GM19240 (cell line): ENCODE results near the gene SCYGR1.
"Not testable (repeated sequence)": the region's sequence is repeated elsewhere in the genome, so short reads cannot be mapped to it uniquely, and the experiment has no call there.

ENCODE experiments used
- DNase-seq: peaks from one replicate; pipeline ENCODE4 v3.0.0; 2011; ENCODE audit warnings: low spot score; ENCODE audit not compliant: insufficient read length

SCYGR1 gene

DNA sequence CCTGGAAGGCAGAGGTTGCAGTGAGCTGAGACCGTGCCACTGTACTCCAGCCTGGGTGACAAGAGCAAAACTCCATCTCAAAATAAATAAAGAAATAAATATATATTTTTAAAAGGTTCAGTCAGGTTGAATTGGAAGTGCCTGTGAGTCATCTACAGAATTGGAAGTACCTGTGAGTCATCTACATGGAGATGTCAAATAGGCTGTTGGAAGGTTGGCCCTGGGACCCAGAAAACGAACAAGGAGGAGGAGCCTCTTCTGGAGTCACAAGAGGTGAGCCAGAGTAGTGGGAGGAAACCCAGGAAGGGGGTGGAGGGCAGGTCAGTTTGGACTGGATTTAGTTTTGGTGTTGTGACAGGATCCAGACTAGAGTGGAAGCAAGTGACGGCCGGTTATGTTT, 15.2 kb upstream of the SCYGR1 start:
- DNase-seq = no peak

DNA sequence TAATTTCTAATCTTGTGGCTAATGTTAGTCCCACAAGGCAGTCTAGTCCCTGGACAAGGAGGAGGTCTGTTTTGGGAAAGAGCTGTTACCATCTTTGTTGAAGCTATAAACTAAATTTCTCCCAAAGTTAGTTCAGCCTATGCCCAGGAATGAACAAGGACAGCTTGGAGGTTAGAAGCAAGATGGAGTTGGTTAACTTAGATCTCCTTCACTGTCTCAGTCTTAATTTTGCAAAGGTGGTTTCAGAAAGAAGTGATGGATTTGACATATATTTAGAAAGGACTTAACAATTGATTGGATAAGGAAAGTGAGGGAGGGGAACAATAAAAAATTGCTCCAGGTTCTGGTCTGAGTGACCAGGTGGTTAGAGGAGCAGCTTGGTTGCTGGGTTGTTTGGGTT, 14.6 kb upstream of the SCYGR1 start:
- DNase-seq = no peak

DNA sequence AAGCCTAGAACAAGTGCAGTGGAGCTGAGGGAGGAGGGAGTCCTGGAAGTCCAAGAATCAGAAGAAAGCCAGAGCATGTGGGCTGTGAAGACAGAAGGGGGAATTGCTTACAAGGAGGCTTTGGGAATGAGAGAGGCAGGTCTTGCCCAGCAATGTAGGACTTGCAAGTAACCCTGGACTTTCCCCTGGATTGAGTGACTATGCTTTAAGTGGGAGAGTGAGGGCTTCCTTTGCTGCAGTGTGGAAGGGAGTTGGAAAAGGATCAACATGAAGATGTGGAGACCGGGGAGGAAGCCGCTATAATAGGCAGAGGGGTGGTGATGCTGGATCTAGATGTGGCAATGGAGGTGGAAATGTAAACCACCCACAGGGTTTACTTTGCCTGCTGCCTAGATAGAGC, 13.8 kb upstream of the SCYGR1 start:
- DNase-seq = no peak

DNA sequence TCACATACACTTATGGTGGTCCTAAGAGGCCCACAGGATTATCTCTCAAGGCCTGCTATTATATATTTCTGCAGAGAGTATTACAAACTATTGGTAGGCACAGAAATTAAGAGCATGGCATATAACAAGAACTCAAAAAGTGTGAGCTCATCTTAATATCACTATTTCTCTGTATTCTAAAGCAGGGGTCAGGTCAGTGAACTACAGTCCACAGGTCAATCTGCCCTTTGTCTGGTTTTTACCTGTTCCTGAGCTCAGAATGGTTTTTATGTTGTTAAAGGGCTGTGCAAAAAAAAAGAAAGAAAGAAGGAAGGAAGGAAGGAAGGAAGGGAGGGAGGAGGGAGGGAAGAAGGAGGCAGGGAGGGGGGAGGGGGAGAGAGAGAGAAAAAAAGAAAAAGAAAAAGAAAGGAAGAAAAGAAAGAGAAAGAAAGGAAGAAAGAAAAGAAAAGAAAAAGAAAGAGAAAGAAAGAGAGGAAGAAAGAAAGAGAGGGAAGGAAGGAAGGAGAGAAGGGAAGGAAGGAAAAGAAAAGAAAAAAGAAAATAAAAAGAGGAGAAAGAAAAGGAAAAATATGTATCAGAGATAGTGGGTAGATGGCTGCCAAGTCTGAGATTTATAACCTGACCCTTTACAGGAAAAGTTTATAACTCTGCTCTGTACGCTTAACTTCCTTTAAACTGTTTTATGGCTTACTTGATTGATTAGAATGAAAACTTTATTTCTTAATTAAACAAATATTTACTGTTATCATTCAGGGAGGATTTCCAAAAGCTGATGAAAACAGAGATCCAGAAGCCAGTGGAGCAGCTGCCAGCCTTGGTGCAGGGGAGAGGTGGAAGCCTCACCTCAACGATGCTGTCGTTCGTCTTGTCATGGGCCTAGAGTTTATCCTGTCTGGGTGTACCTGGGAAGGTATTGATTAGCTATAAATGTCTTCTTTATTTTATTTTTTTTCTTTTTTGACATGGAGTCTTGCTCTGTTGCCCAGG, 11.2 kb upstream of the SCYGR1 start:
- DNase-seq = no peak

DNA sequence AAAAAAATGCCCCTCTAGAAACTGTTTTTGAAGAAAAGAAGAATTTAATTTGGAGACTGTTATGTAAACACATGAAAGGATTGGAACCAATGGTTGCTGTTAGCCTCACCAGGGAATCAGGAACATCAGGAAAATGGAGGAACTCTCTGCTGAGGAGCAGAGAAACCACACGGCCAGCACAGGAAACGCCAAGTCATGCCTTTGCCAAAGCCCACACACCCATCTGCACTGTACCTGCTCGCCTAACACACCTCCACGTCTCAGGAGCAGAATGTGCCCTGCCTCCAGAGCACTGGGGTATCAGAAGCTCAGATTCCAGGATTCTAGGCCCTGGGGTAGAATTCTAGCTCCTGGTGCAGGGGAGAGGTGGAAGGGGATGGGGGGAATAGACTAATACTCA, 9.8 kb upstream of the SCYGR1 start:
- no peak for DNase-seq

DNA sequence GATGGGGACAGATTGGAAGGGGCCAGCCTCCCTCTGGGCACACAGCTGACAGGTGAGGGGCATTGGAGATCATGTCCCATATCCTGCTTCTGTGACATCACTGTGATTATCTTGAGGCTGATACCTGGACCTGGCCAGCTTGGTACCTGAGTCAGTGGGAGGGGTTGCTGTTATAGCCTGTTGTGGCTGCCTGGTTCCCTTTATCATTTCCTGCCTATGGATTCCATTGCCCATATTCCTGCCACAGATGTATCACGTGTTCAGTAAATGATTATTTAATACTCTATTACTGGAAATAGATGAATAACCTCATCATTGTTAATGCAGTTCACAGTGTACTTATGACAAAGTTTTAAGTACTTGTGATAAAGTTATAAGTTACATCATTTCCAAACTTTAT, 7.8 kb upstream of the SCYGR1 start:
- DNase-seq = no peak

DNA sequence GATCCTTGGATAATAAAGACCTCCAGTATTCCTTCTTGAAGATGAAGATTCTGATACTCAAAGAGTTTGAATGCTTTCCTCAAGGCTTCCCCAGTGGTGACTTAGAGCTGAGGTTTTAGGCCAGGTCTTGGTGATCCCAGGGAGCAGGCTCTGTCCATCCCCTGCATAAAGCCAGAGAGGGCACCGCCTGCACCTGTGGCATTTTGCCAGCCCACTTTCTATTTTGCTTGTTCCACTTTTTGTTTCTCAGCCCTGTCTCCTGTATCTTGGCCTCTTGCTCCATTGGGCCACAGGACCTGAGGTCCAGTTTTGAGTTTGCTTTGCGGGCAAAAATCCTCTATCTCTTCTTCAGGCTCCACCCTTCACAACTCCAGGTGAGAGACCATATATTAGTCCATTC, 6.7 kb upstream of the SCYGR1 start:
- no peak for DNase-seq

DNA sequence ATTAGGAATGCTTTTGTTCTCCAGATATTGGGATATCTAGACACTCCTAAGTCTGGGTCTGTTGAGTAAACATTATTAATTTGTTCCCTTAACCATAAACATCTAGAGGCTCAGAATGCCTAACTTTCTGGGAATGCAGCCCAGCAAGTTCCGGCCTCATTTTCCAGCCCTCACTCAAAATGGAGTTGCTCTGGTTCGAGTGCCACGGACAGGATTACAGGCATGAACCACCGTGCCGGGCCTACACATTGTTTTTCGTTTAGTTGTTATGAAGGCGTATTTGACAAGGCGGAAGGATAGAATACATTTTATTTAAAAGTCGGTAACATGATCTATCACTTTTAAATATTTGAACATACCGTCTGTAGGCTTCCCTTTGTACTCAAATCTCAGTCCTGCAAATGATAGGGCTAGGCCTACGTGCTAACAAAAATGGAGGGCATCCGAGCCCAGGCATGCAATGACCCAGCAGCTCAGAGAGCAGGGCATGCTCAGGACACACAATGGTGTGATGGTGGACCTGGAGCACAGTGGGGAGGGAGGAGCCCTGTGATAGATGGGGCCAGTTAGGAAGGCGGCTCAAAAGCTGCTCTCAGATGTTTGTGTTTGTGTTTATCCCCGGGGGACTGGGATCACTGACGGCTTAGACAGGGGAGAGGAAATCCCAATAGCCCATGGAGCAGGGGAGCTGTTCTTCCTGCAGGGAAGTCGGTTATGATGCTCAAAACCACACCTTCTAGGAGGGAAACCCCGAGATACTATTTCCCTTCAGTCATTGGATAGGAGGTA, 2.9 kb upstream of the SCYGR1 start:
- no peak for DNase-seq

DNA sequence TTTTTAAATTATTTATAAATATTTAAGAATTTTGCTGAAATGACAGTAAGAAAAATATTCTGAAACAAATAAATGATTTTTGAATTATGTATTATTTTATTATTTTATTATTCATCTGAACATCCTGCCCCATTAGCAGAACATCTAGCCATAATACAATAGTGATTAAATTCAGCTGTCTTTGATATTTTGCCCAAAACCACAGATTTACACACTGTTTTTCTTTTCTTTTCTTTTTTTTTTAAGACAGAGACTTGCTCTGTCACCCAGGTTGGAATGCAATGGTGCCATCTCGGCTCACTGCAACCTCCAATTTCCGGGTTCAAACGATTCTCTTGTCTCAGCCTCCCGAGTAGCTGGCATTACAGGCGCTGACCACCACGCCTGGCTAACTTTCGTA, 1.9 kb upstream of the SCYGR1 start:
- DNase-seq = no peak

DNA sequence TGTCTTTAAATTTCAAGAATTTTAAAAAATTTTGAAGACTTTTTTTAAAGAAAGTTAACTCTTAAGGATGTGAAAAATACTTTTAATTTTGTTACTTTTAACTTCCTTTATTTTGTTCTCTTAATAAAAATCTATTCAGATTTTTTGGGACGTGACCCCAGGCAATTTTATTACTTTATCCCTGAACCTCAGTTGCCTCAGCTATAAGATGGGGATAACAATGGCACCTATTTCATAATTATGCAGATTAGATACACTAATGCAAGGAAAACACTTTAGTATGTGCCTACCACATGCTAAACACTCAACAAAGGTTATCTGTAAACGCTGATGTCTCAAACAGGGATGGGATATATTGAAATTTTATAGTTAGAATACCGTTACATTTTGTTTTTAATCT, 1.5 kb upstream of the SCYGR1 start:
- no peak for DNase-seq

DNA sequence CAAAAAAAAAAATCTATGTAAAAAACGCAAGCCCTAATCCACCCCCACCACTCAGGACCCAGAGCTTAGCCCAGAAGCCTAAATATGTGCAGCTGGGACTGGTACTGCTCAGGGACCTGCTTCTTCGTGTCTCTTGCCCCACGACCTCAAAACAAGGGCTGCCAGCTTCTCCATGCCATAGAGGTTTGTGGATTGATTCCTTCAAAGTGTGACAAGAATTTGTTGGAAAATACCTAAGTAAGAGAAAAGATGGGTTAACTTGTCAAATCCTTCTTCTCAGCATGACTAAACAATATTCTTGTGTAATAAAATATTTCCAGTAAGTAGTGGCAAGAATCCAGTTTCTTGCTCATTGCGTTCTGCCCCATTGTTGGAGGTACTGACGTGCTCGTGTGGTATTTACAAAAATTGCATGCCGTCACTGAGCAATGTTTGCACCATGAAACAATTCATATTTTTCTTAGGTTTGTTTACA, 825 bp upstream of the SCYGR1 start:
- no peak for DNase-seq

DNA sequence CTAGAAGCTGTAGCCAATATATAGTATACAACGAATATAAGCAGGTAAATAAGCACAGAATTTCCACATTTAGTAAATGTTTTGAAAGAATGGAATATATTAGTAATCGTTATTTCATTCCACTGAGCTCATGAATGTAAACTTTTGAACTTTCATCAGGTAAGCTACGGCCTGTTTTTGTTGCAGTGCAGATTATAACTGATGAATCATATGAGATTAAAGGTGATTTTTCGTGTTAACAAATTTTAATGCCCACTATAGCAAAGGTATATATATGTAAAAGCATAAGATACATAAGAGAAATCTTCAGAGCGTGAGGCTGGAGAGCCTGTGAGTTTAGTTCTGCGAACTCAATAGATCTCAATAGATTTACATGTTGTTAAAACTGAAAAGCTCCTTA, 1.1 kb downstream of the SCYGR1 start:
- DNase-seq = no peak

DNA sequence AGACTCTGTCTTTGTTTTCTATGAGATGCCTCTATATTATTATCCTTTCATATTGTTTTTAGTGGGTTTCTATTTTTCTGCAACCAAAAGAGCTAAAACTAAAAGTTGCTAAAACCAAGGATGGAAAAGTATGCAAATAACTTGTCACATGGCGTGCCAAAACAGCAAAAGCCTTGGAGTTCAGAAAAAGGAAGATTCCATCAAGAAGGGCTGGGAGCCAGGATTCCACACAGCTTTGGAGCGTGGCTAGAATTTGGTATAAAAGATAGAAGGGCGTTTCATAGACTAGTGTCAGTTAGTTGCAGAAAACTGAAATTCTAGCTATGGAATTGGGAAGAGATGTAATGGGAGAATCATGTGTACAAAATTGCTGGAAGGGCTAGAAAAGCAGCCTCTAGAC, 4.1 kb downstream of the SCYGR1 start:
- DNase-seq = no peak

DNA sequence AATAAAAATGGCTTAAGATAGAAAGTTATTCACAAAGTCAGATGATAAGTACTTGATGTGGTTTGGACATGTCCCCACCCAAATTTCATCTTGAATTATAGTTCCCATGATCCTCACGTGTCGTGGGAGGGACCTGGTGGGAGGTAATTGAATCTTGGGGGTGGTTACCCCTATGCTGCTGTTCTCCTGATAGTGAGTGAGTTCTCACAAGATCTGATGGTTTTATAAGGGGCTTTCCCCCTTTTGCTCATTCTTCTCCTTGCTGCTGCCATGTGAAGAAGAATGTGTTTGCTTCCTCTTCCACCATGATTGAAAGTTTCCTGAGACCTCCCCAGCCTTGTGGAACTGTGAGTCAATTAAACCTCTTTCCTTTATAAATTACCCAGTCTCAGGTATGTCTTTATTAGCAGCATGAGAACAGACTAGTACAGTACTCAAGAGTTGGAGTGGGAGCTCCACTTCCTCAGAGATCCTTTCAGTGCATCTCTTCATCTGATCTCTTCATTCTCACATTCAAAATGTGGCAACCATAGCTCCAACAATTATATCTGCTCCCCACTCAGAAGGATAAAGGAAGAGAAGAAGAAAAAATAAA, 5.4 kb downstream of the SCYGR1 start:
- DNase-seq = not testable (repeated sequence)

DNA sequence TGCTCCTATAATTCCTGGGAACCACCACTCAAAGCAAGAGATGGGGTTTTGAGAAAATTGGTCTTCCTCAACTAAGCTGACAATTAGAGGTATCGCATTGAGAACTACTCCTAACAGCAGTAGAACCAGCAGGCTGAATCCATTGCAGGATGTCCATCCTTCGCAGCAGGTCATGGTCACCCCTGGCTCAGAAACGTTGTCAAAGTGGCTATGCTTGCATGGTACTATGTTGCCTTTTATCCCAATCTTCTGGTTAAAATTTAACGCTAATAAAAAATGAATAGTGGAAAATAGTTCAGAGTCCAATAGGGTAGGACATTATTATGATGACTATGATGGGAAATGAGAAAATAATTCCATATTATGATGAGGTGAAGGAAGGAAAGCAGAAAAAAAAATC, 8.7 kb downstream of the SCYGR1 start, which contains the start of gene TM4SF20:
Gene TM4SF20, minus strand, starts transcription at position 212 of the 400 bp plus-strand sequence. Its CDS starts 38 bp downstream, at position 174.
- no peak for DNase-seq

DNA sequence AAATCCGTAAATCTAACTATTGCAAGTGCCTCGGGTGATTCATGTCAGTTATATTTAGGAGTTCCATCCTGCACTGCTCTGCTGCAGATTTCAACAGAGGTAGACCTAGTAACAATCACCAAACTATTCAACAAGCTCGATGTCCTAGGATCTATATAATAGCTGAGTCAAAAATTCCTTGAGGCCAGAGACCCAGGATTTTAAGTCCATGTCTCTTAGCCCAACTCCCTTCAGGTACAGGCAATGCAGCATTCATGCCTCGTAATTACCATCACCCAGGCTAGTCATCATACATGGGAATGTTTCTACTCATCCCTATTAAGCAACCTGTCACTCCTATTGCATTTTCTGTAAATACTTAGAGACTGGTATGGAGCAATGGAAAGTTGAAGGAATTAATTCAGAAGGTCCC, 9.4 kb downstream of the SCYGR1 start:
- DNase-seq = no peak

DNA sequence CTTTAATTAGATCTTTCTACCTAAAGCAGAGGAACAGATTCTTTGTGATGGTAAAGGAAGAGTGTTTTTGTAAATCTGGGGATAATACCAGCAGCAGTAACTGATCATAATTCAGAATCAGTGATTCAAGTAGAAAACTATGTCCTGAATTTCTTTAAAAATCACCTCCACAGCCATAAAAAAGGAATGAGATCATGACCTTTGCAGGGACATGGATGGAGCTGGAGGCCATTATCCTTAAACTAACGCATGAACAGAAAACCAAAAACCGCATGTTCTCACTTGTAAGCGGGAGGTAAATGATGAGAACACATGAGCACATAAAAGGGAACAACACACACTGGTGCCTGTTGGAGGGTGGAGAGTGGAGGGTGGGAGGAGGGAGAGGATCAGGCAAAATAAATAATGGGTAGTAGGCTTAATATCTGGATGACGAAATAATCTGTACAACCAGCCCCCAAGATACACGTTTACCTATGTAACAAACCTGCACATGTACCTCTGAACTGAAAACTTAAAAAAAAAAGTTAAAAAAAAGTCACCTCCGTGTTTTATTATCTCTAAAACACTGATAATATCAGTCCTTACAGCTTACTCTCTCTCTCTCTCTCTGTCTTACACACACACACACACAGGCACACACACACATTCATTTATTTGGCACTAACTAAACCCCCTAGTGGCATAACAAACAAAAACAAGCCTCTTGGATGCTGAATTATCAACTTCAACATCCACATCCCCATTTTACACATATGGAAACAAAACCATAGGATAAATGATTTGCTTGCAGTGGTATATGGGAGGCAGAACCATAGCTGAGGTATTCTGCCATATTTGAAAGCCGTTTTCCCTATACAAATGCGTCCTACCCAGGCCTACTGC, 10.0 kb downstream of the SCYGR1 start:
- DNase-seq = no peak

DNA sequence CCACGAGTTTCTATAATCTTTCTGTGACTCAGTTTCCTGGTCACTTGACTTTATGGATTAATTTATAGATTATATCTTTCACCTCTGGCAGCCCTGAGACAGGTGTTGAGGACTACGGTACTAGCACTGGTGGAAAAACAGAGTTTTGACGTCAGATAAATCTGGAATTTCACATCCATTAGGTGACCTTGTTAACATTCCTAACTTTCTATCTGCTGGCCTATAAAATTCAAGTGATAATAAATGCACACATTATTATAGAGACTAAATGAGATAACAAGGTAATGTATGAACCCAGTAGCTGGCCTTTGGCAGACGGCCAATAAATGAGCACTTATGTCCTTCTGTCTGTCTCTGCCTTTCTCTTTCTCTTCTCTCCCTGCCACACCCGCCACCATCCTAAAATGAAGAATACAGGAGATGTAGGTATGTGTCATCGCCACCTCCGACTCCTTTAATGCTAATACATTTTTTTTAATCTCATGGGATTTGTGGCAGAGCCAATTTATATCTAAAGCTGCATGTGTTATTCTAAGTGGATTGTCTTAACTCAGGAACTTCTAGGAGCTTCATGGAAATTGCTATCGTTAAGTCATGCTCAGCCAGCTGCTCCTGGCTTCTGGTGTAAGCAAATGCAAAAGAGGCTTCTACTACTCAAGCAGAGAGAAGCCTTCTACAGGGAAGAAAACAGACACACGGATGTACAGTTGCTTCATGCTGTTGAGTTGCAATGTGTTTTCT, 10.9 kb downstream of the SCYGR1 start:
- no peak for DNase-seq

DNA sequence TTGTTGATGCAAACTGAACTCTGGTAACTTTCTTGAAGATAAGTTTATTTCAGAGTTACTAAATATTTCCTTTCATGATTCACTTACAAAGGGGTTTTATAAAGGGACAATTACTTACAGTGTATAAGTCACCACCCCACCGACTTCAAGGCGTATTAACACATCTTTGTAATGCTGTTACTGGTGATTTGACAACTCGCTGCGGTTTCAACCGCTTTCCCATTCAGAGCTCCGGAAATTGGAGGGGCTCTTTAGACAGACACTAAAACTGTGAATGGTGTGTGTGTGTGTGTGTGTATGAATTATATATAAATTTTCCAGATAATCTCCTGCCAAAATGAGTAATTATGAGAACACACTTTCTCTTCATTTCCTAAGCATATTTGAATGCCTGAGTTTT, 13.6 kb downstream of the SCYGR1 start:
- no peak for DNase-seq

DNA sequence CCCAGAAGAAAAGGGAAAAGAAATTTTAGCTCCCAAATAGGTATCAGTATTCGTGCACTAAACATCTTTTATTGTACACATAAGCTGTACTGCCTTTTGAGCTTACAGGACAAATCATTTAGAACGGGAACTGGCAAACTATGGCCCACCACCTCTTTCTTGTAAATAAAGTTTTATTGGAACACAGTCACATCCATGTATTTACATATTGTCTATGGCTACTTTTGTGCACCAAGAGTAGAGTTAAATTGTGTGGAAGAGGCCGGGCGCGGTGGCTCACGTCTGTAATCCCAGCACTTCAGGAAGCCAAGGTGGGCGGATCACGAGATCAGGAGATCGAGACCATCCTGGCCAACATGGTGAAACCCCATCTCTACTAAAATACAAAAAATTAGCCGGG, 14.4 kb downstream of the SCYGR1 start:
- DNase-seq = no peak
